SU-DHL-6 (cell line): ENCODE measurements around the gene PDIA2.

ENCODE experiments used
- EZH2phosphoT487 ChIP-seq: fragments of 200-600 bp; sonication (generic), shearing (Covaris generic); conservative IDR thresholded peaks from 2 replicates; pipeline ENCODE4 v1.6.1; 2018; ENCODE audit warnings: mild to moderate bottlenecking, antibody characterized with exemption, low read length, moderate library complexity, mixed read lengths
- TF ChIP-seq, protein P1 (sequence below): fragments of 200-600 bp; sonication (generic); IDR thresholded peaks from one replicate; pipeline ENCODE4 v1.5.1; 2017; ENCODE audit warnings: antibody characterized with exemption, mild to moderate bottlenecking, low read length, moderate library complexity; ENCODE audit not compliant: insufficient read depth, poor library complexity, severe bottlenecking

DNA sequence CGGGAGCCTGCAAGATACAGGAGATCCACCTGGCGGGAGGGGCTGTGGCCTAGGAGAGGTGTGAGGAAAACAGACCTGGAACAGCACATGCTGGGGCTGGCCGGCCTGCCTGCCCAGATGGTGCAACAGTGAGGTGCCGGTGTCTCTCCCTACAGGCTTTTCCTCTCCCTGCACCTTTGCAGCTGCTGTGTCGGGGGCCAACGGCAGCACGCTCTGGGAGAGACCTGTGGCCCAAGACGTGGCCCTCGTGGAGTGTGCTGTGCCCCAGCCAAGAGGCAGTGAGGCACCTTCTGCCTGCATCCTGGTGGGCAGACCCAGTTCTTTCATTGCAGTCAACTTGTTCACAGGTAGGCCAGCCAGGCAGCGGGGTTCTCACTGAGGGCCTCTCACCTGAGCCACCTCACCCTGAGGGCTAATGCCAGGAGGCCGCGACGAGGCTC is 23.1 kb upstream of the PDIA2 start:
- TF ChIP-seq, protein P1, sequence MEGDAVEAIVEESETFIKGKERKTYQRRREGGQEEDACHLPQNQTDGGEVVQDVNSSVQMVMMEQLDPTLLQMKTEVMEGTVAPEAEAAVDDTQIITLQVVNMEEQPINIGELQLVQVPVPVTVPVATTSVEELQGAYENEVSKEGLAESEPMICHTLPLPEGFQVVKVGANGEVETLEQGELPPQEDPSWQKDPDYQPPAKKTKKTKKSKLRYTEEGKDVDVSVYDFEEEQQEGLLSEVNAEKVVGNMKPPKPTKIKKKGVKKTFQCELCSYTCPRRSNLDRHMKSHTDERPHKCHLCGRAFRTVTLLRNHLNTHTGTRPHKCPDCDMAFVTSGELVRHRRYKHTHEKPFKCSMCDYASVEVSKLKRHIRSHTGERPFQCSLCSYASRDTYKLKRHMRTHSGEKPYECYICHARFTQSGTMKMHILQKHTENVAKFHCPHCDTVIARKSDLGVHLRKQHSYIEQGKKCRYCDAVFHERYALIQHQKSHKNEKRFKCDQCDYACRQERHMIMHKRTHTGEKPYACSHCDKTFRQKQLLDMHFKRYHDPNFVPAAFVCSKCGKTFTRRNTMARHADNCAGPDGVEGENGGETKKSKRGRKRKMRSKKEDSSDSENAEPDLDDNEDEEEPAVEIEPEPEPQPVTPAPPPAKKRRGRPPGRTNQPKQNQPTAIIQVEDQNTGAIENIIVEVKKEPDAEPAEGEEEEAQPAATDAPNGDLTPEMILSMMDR = no peak
- TF ChIP-seq EZH2phosphoT487 = no peak
